GM10847 (cell line): Measurements from ENCODE around the gene CT47B1.
"Not testable (repeated sequence)": the region's sequence is repeated elsewhere in the genome, so short reads cannot be mapped to it uniquely, and the experiment has no call there.

ENCODE experiments used
- POLR2A ChIP-seq: IDR thresholded peaks from 2 replicates; pipeline ENCODE4 v1.6.1; 2011; ENCODE audit not compliant: insufficient read length; ENCODE audit errors: extremely low read depth

The CT47B1 gene

GRCh38 chrX:120875766-120876165, at the start of gene CT47B1:
Gene CT47B1, minus strand, starts transcription at chrX:120875866. Its CDS starts 196 bp downstream, at chrX:120875670.
- not testable (repeated sequence) for TF ChIP-seq POLR2A

- TF ChIP-seq POLR2A = no peak
Observed at GRCh38 chrX:120874678-120875557, 748 bp downstream of the CT47B1 start.

- no peak for TF ChIP-seq POLR2A
Observed at GRCh38 chrX:120857240-120857639, 18.4 kb downstream of the CT47B1 start.

- no peak for TF ChIP-seq POLR2A
Observed at GRCh38 chrX:120840827-120841226, 34.8 kb downstream of the CT47B1 start.

- no peak for TF ChIP-seq POLR2A
Observed at GRCh38 chrX:120839491-120839890, 36.2 kb downstream of the CT47B1 start.

GRCh38 chrX:120825146-120825545, 50.5 kb downstream of the CT47B1 start:
- no peak for TF ChIP-seq POLR2A

- TF ChIP-seq POLR2A = no peak
Observed at GRCh38 chrX:120824021-120824420, 51.6 kb downstream of the CT47B1 start.

- TF ChIP-seq POLR2A = no peak
Observed at GRCh38 chrX:120823556-120823955, 52.1 kb downstream of the CT47B1 start.
